Suprapubic skin (tissue), 3 donors: ENCODE measurements around the gene BTNL9.

Source experiments
- EP300 ChIP-seq: sonication (generic); formaldehyde crosslinking; IDR thresholded peaks from one replicate; pipeline ENCODE4 v1.6.1; 2017; ENCODE audit warnings: antibody characterized with exemption
- TF ChIP-seq, protein P1 (sequence below), 2 donors: fragments of 200-600 bp in 1 of 2; fragments of 450-650 bp in 1 of 2; sonication (generic) in 1 of 2; IDR thresholded peaks; one replicate each; pipeline ENCODE4 v1.5.1; 2016 to 2019; ENCODE audit warnings: antibody characterized with exemption in 2 of 2, mild to moderate bottlenecking in 1 of 2, moderate library complexity in 1 of 2

DNA sequence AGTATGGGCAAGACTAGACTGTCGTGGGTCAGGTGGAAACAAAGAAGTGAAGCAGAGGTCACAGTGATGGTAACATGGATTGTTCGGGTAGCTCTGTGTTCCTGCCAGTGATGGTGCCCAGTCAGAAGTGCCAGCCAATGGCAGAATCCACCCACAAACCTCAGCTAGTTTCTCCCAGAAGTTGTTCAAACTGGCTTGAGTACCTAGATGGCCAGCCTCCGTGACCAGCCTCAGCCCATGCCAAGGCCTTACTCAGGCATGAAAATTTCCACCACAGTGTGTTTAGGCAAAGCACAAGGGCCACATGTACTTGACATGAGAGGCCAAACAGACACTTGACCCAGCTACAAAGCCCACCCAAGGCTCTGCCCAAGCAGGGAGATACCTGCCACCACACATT, 19.4 kb upstream of the BTNL9 start:
- TF ChIP-seq, protein P1, sequence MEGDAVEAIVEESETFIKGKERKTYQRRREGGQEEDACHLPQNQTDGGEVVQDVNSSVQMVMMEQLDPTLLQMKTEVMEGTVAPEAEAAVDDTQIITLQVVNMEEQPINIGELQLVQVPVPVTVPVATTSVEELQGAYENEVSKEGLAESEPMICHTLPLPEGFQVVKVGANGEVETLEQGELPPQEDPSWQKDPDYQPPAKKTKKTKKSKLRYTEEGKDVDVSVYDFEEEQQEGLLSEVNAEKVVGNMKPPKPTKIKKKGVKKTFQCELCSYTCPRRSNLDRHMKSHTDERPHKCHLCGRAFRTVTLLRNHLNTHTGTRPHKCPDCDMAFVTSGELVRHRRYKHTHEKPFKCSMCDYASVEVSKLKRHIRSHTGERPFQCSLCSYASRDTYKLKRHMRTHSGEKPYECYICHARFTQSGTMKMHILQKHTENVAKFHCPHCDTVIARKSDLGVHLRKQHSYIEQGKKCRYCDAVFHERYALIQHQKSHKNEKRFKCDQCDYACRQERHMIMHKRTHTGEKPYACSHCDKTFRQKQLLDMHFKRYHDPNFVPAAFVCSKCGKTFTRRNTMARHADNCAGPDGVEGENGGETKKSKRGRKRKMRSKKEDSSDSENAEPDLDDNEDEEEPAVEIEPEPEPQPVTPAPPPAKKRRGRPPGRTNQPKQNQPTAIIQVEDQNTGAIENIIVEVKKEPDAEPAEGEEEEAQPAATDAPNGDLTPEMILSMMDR (IDR thresholded peaks at IDR 0.05) = no peak
- no peak for TF ChIP-seq EP300
